Fibroblast of skin of left quadriceps (primary cell): ENCODE measurements around the gene EEF1AKMT2.
"Not testable (repeated sequence)": the region's sequence is repeated elsewhere in the genome, so short reads cannot be mapped to it uniquely, and the experiment has no call there.

ENCODE experiments used
- DNase-seq, 2 experiments: peaks; one replicate each; pipeline ENCODE4 v3.0.0-alpha.2; 2013; ENCODE audit warnings: low read depth in 2 of 2

EEF1AKMT2 gene

GRCh38 chr10:124755581-124755980 is 36.1 kb downstream of the EEF1AKMT2 start:
- DNase-seq: no peak

- DNase-seq: no peak
Observed at GRCh38 chr10:124754227-124754626, 37.5 kb downstream of the EEF1AKMT2 start.

- DNase-seq: no peak
Observed at GRCh38 chr10:124748953-124749645, 42.6 kb downstream of the EEF1AKMT2 start.

GRCh38 chr10:124748166-124748565 is 43.5 kb downstream of the EEF1AKMT2 start:
- no peak for DNase-seq

- no peak for DNase-seq
Observed at GRCh38 chr10:124747745-124748144, 43.9 kb downstream of the EEF1AKMT2 start.

GRCh38 chr10:124746992-124747391 is 44.7 kb downstream of the EEF1AKMT2 start:
- DNase-seq: no peak

GRCh38 chr10:124746447-124746846 is 45.2 kb downstream of the EEF1AKMT2 start:
- DNase-seq: not testable (repeated sequence)

GRCh38 chr10:124745673-124746072 is 46.0 kb downstream of the EEF1AKMT2 start:
- DNase-seq: peak; percentile 68 to 71

GRCh38 chr10:124745252-124745651 is 46.4 kb downstream of the EEF1AKMT2 start:
- no peak for DNase-seq

- peak; percentile 52 to 55 for DNase-seq
Observed at GRCh38 chr10:124744102-124745050, 47.3 kb downstream of the EEF1AKMT2 start, which contains the start of gene FAM53B. Gene FAM53B (minus strand): TSS chr10:124744378. CDS start chr10:124706713, 37,665 bp downstream.

- no peak for DNase-seq
Observed at GRCh38 chr10:124743191-124744101, 48.2 kb downstream of the EEF1AKMT2 start.

- no peak for DNase-seq
Observed at GRCh38 chr10:124742413-124743190, 49.1 kb downstream of the EEF1AKMT2 start.

GRCh38 chr10:124741922-124742412 is 49.7 kb downstream of the EEF1AKMT2 start:
- no peak for DNase-seq

GRCh38 chr10:124741281-124741921 is 50.3 kb downstream of the EEF1AKMT2 start:
- DNase-seq: peak in 1 of 2 experiments; percentile 29

- DNase-seq: no peak
Observed at GRCh38 chr10:124740369-124741280, 51.1 kb downstream of the EEF1AKMT2 start.

- no peak for DNase-seq
Observed at GRCh38 chr10:124739986-124740368, 51.7 kb downstream of the EEF1AKMT2 start.

- DNase-seq: no peak
Observed at GRCh38 chr10:124739119-124739921, 52.4 kb downstream of the EEF1AKMT2 start.

- no peak for DNase-seq
Observed at GRCh38 chr10:124738441-124738840, 53.2 kb downstream of the EEF1AKMT2 start.
